ENCODE results near the gene RENBP.

GRCh38 chrX:153989973-153990655, 45.7 kb upstream of the RENBP start:
- TF ChIP-seq CTCF (IDR thresholded peaks at IDR 0.05) (no peak), POLR2A (IDR thresholded peaks at IDR 0.05) (no peak)
